Stimulated activated memory B cell treated with anti-CD40 and anti-IgM and Interleukin-4, amounts not matched to agents 10 μg/mL and 1 μg/mL and 100 μg/mL, for 72 hours (primary cell): ENCODE data around the gene CNGA3.

Source experiments
- ATAC-seq: fragments of 150-1000 bp; cut with Tn5 transposase; 2 replicates; pipeline ENCODE4 v1.10.0; 2021
- H3K27ac Mint-ChIP-seq: one replicate; pipeline ENCODE4 v1.8.0; 2022; ENCODE audit warnings: mild to moderate bottlenecking, mixed read lengths
- H3K27me3 Mint-ChIP-seq: one replicate; pipeline ENCODE4 v1.8.0; 2022; ENCODE audit warnings: mixed read lengths
- H3K36me3 Mint-ChIP-seq: one replicate; pipeline ENCODE4 v1.8.0; 2022; ENCODE audit warnings: mixed read lengths
- H3K4me1 Mint-ChIP-seq: one replicate; pipeline ENCODE4 v1.8.0; 2022; ENCODE audit warnings: mixed read lengths
- H3K4me3 Mint-ChIP-seq: one replicate; pipeline ENCODE4 v1.8.0; 2022; ENCODE audit warnings: mild to moderate bottlenecking, moderate library complexity, mixed read lengths
- H3K9me3 Mint-ChIP-seq: one replicate; pipeline ENCODE4 v1.8.0; 2022; ENCODE audit warnings: mixed read lengths

CNGA3 gene

DNA sequence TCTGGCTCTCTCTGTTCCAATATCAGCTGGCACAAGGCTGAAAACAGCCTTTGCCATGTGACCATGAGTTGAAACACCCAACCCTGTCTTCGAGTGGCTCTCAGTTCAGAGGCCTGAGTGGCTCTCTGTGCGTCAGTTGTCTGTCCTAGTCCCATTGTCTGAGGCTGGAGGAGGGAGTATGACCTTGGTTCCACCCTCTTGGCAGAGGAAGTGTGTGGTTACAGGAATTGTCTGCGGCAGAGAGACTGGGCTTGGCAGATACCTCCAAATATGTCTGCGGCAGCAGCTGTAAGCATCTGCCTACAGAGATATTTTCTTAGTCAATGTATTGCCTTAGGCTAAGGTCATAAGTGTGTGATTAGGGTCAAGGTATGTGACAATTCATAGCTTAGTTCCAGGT lies 32.6 kb downstream of the CNGA3 start:
- H3K4me1 Mint-ChIP-seq, result no peaks in the 10 kb centered on the region
- no peaks in the 10 kb centered on the region for H3K36me3 Mint-ChIP-seq
- H3K4me3 Mint-ChIP-seq, result no peak overlapping the region
- no peaks in the 10 kb centered on the region for H3K9me3 Mint-ChIP-seq
- no peak overlapping the region for H3K27ac Mint-ChIP-seq
- ATAC-seq, result no peak
- H3K27me3 Mint-ChIP-seq, result peaks cover 70% of the 10 kb centered on the region

- H3K9me3 Mint-ChIP-seq, result no peaks in the 10 kb centered on the region
Observed at GRCh38 chr2:98379311-98380202, 33.3 kb downstream of the CNGA3 start.

GRCh38 chr2:98380203-98380535 lies 33.9 kb downstream of the CNGA3 start:
- Mint-ChIP-seq H3K27me3 (peaks cover 64% of the 10 kb centered on the region), H3K4me1 (peaks cover 5% of the 10 kb centered on the region), H3K9me3 (no peaks in the 10 kb centered on the region), H3K27ac (no peak overlapping the region), H3K36me3 (no peaks in the 10 kb centered on the region), H3K4me3 (no peak overlapping the region)
- ATAC-seq, result no peak

More at GRCh38 chr2:98379311-98380202, 33.3 kb downstream of the CNGA3 start:
- peaks cover 64% of the 10 kb centered on the region for H3K27me3 Mint-ChIP-seq
- H3K36me3 Mint-ChIP-seq, result no peaks in the 10 kb centered on the region
- H3K27ac Mint-ChIP-seq, result no peak overlapping the region
- H3K4me3 Mint-ChIP-seq, result no peak overlapping the region
- ATAC-seq, result no peak
- H3K4me1 Mint-ChIP-seq, result no peaks in the 10 kb centered on the region

DNA sequence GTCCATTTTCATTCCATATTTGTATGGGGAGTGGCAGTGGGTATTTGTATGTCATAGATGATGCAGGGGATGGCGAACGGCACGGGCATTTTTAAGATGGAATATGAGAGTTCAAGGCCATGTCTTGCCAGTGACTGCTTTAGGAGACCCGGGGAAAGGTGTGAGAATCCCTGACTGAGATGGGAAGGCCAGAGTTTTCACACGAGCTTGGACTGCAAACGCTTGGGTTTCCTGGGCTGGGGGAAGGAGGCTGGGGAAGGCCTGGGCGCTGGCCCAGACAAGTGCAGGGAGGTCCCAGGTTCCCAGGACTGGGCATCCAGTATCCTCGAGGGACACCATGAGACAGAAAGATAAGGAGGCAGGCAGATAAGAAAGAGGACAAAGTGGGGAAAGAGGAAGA lies 35.2 kb downstream of the CNGA3 start:
- Mint-ChIP-seq H3K36me3 (no peaks in the 10 kb centered on the region), H3K27ac (no peak overlapping the region), H3K4me3 (no peak overlapping the region), H3K27me3 (peaks cover 52% of the 10 kb centered on the region), H3K9me3 (no peaks in the 10 kb centered on the region), H3K4me1 (peaks cover 5% of the 10 kb centered on the region)
- ATAC-seq, result no peak

- Mint-ChIP-seq H3K4me3 (no peak overlapping the region), H3K4me1 (peaks cover 5% of the 10 kb centered on the region), H3K36me3 (no peaks in the 10 kb centered on the region), H3K9me3 (no peaks in the 10 kb centered on the region), H3K27ac (no peak overlapping the region), H3K27me3 (peaks cover 46% of the 10 kb centered on the region)
- ATAC-seq, result no peak
Observed at GRCh38 chr2:98382086-98382485, 35.8 kb downstream of the CNGA3 start.

DNA sequence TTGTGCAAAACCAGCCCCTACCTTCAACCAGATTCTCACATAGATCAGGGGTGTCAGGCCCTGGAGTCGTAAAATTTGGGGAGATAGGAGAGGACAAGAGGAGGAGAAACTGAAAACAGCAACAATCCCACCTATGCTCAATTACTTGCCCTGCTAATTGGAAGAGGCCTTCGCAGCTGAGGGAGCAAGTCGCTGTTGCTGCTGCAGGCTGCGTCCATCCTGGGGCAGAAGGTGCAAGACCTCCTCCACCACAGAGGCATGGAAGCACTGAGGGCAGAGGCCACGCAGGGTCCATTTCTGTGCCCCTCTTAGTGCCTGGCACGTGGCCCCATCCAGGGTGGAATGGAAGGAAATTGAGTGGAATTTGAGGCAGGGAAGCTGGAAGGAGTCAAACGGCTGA lies 36.5 kb downstream of the CNGA3 start:
- no peaks in the 10 kb centered on the region for H3K36me3 Mint-ChIP-seq
- no peak overlapping the region for H3K27ac Mint-ChIP-seq
- H3K27me3 Mint-ChIP-seq, result peaks cover 42% of the 10 kb centered on the region
- no peak overlapping the region for H3K4me3 Mint-ChIP-seq
- H3K4me1 Mint-ChIP-seq, result peaks cover 5% of the 10 kb centered on the region
- no peaks in the 10 kb centered on the region for H3K9me3 Mint-ChIP-seq
- ATAC-seq, result no peak

- H3K9me3 Mint-ChIP-seq, result no peaks in the 10 kb centered on the region
- H3K36me3 Mint-ChIP-seq, result no peaks in the 10 kb centered on the region
- no peak overlapping the region for H3K4me3 Mint-ChIP-seq
- peaks cover 5% of the 10 kb centered on the region for H3K4me1 Mint-ChIP-seq
- ATAC-seq, result no peak
- peaks cover 42% of the 10 kb centered on the region for H3K27me3 Mint-ChIP-seq
- H3K27ac Mint-ChIP-seq, result no peak overlapping the region
Observed at GRCh38 chr2:98383166-98383565, 36.9 kb downstream of the CNGA3 start.

DNA sequence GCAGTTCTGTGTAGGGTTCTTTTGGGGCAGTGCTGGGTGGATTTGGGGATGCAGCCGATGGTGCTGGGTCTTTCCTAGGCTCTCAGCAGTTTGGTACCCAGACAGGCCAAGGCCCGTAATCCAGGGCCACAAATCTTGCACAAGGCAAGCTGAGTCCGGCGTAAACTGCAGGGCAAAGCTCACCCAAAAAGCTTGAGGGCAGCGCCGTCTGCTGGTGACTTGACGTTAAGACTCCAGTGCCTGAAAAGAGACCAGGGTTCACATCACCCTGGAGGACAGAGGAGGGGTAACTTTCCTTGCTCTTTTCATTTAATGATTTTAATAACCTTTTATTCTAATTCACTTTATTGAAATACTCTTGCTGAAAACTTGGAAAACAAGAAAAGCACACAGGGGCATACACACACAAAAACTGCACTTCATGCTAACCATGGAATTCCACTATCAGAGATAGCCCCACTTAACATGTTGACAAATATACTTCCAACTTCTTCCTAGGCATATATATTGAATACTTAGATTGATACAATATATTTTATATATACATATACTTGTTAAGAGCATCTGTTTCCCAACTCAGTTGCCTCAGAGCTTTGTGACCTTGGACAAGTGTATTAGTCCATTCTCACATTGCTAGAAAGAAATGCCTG lies 38.9 kb downstream of the CNGA3 start:
- Mint-ChIP-seq H3K4me1 (peaks cover 5% of the 10 kb centered on the region), H3K4me3 (no peak overlapping the region)

DNA sequence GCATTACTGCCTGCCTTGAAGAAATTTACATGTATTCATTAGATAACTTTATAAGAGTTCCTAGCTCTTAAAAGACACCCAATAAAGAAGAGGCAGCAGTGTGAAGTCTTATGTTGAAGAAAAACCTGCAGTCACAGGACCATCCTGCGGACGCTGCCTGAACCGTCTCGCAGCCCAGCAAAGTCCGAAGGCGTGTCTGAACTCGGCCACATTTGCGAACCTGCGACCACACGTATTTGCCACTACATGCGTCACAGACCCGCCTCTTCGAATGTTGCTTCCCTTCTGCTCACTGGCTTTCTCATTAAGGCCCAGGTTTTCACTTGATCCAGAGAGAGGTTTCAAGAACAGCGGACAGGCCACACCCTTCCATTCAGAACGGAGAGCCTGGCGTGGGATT lies 41.2 kb downstream of the CNGA3 start:
- no peak overlapping the region for H3K27ac Mint-ChIP-seq
- ATAC-seq, result no peak
- H3K4me3 Mint-ChIP-seq, result no peak overlapping the region
- H3K4me1 Mint-ChIP-seq, result peaks cover 5% of the 10 kb centered on the region
- no peaks in the 10 kb centered on the region for H3K36me3 Mint-ChIP-seq
- peaks cover 18% of the 10 kb centered on the region for H3K27me3 Mint-ChIP-seq
- H3K9me3 Mint-ChIP-seq, result no peaks in the 10 kb centered on the region

More for the DNA sequence above, 38.9 kb downstream of the CNGA3 start:
- peak; percentile 83 for ATAC-seq
- peaks cover 41% of the 10 kb centered on the region for H3K27me3 Mint-ChIP-seq
- H3K36me3 Mint-ChIP-seq, result no peaks in the 10 kb centered on the region
- H3K9me3 Mint-ChIP-seq, result no peaks in the 10 kb centered on the region
- no peak overlapping the region for H3K27ac Mint-ChIP-seq

DNA sequence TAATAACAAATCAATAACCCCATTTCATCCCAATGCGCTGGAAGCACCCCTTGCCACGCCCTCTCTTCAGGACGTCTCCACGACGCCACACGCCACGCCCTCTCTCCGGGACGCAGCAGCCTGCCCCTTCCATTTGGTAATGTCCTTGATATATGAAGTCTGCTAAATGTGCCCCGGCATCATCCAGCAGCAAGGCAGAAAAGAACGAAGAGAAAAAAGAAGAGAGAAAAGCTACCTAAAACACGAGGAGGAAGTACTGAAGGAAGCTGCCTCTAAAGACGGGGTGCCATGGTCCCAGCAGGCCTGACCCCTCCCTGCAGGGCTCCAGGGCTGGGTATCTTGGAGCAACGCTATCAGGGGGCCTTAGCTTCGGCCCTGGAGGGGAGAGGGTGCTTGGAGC lies 41.8 kb downstream of the CNGA3 start:
- no peaks in the 10 kb centered on the region for H3K36me3 Mint-ChIP-seq
- H3K9me3 Mint-ChIP-seq, result no peaks in the 10 kb centered on the region
- no peak overlapping the region for H3K4me3 Mint-ChIP-seq
- peaks cover 17% of the 10 kb centered on the region for H3K27me3 Mint-ChIP-seq
- no peak overlapping the region for H3K27ac Mint-ChIP-seq
- H3K4me1 Mint-ChIP-seq, result peaks cover 5% of the 10 kb centered on the region
- no peak for ATAC-seq

GRCh38 chr2:98388601-98389250 lies 42.5 kb downstream of the CNGA3 start:
- Mint-ChIP-seq H3K9me3 (no peaks in the 10 kb centered on the region), H3K4me3 (no peak overlapping the region), H3K27me3 (peaks cover 17% of the 10 kb centered on the region), H3K4me1 (peaks cover 5% of the 10 kb centered on the region), H3K27ac (no peak overlapping the region), H3K36me3 (no peaks in the 10 kb centered on the region)
- ATAC-seq, result no peak

DNA sequence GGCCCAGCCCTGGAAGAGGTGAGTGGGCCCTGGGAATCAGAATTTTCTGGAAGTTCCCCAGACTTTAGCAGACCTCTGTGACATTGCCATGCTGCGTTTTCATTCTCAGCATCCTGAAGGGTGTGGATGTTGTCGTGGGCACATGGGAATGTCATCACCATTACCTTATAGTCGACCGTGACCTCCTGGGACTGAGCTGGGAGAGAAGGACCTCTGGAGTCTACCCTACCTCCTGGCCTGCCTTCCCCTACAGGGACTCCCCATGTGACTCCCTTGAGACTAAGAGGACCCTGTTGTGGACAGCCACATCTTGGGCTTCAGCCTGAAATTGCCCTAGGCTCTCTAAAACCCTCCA lies 43.0 kb downstream of the CNGA3 start:
- no peaks in the 10 kb centered on the region for H3K36me3 Mint-ChIP-seq
- H3K4me1 Mint-ChIP-seq, result peaks cover 5% of the 10 kb centered on the region
- peaks cover 17% of the 10 kb centered on the region for H3K27me3 Mint-ChIP-seq
- ATAC-seq, result no peak
- no peaks in the 10 kb centered on the region for H3K9me3 Mint-ChIP-seq
- H3K4me3 Mint-ChIP-seq, result no peak overlapping the region
- no peak overlapping the region for H3K27ac Mint-ChIP-seq

GRCh38 chr2:98390571-98391476 lies 44.6 kb downstream of the CNGA3 start:
- Mint-ChIP-seq H3K27me3 (peaks cover 10% of the 10 kb centered on the region), H3K27ac (no peak overlapping the region), H3K4me1 (no peaks in the 10 kb centered on the region), H3K4me3 (no peak overlapping the region), H3K36me3 (no peaks in the 10 kb centered on the region), H3K9me3 (no peaks in the 10 kb centered on the region)
- no peak for ATAC-seq

GRCh38 chr2:98391581-98392270 lies 45.5 kb downstream of the CNGA3 start:
- Mint-ChIP-seq H3K4me3 (no peak overlapping the region), H3K27me3 (peaks cover 19% of the 10 kb centered on the region), H3K27ac (no peak overlapping the region), H3K9me3 (no peaks in the 10 kb centered on the region), H3K36me3 (no peaks in the 10 kb centered on the region), H3K4me1 (no peaks in the 10 kb centered on the region)
- ATAC-seq, result no peak
